Breast epithelium (tissue), 3 donors: ENCODE data around the gene GSDMA.

ENCODE experiments used
- POLR2A ChIP-seq: fragments of 450-650 bp; IDR thresholded peaks from one replicate; pipeline ENCODE4 v1.6.1; 2016; ENCODE audit warnings: antibody characterized with exemption, mild to moderate bottlenecking, moderate library complexity
- POLR2AphosphoS5 ChIP-seq, 3 donors: sonication (generic); formaldehyde crosslinking; IDR thresholded peaks; one replicate each; pipeline ENCODE4 v1.6.1; 2017; ENCODE audit warnings: antibody characterized with exemption in 3 of 3
- TF ChIP-seq, protein P1 (sequence below), 3 donors: fragments of 450-650 bp; IDR thresholded peaks; one replicate each; pipeline ENCODE4 v1.5.1; 2016 to 2017; ENCODE audit warnings: antibody characterized with exemption in 3 of 3, mild to moderate bottlenecking in 3 of 3, moderate library complexity in 3 of 3

- TF ChIP-seq, protein P1, sequence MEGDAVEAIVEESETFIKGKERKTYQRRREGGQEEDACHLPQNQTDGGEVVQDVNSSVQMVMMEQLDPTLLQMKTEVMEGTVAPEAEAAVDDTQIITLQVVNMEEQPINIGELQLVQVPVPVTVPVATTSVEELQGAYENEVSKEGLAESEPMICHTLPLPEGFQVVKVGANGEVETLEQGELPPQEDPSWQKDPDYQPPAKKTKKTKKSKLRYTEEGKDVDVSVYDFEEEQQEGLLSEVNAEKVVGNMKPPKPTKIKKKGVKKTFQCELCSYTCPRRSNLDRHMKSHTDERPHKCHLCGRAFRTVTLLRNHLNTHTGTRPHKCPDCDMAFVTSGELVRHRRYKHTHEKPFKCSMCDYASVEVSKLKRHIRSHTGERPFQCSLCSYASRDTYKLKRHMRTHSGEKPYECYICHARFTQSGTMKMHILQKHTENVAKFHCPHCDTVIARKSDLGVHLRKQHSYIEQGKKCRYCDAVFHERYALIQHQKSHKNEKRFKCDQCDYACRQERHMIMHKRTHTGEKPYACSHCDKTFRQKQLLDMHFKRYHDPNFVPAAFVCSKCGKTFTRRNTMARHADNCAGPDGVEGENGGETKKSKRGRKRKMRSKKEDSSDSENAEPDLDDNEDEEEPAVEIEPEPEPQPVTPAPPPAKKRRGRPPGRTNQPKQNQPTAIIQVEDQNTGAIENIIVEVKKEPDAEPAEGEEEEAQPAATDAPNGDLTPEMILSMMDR (IDR thresholded peaks at IDR 0.05) = no peak
- TF ChIP-seq POLR2AphosphoS5 (IDR thresholded peaks at IDR 0.05) (no peak), POLR2A (no peak)
Measured at GRCh38 chr17:39968761-39969160, 6.0 kb downstream of the GSDMA start.
